ENCODE results near the gene CYB5R2. TPM values are rescaled to one million over a fixed set of nuclear protein-coding genes. Genes with fewer than 3 reads are reported as not detected.

Gene CYB5R2
- total RNA-seq: 39.8 and 74.9 TPM in 2 replicates

GRCh38 chr11:7672960-7673723, at the start of gene CYB5R2:
CYB5R2 (minus strand) TSS chr11:7673500; CDS start chr11:7672825, 675 bp downstream.

DNA sequence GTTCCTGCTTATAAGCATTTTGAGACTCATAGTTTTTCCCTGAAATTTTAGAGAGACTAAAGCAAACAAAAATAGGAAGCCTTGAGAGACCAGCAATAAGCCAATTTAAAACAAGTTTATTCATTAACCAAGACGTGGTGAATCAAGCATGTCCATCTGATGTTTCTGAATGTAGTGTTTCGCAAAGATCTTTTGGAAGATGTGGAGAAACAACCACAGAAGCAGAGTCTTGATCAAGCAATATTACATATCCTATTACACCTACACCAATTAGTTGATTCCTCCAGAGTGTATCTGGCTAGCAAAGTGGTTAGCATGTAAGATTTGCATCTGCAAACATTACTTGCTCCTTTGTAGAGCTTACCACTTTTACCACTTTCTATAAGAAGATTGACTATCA, 33.1 kb upstream of the CYB5R2 start, which contains the start of gene OVCH2:
Gene OVCH2, minus strand, starts transcription at position 101 of the 400 bp plus-strand sequence. Its CDS starts 83 bp downstream, at position 18.

Other genes starting within 250 kb of the CYB5R2 start
- gene OLFML1, start 188.0 kb downstream of the CYB5R2 start, total RNA-seq: 0.04 TPM in 1 of 2 replicates, not detected in the other
- 3.2 and 6.6 TPM in 2 replicates for gene PPFIBP2, start 159.5 kb downstream of the CYB5R2 start, total RNA-seq
- gene OVCH2, start 33.0 kb upstream of the CYB5R2 start, total RNA-seq: not detected in 2 replicates
- gene OR5P2, start 123.4 kb upstream of the CYB5R2 start, total RNA-seq: not detected in 2 replicates
- not detected in 2 replicates for gene OR5P3, start 157.3 kb upstream of the CYB5R2 start, total RNA-seq